HepG2 (cell line): ENCODE data around the gene MINDY1. TPM values are rescaled to one million over a fixed set of nuclear protein-coding genes. Genes with fewer than 3 reads are reported as not detected.

Source experiments
- ATM ChIP-seq: fragments of 450-650 bp; IDR thresholded peaks from 2 replicates; pipeline ENCODE4 v1.7.1; 2017; ENCODE audit warnings: mild to moderate bottlenecking, borderline replicate concordance
- CCDC6 ChIP-seq: sonication (generic); formaldehyde crosslinking; IDR thresholded peaks from 2 replicates; pipeline ENCODE4 v1.8.1; 2022; ENCODE audit warnings: mild to moderate bottlenecking, missing genetic modification reagents, moderate library complexity
- MAFG ChIP-seq: sonication (generic); formaldehyde crosslinking; IDR thresholded peaks from 2 replicates; pipeline ENCODE4 v1.5.1; 2020; ENCODE audit warnings: mild to moderate bottlenecking, missing genetic modification reagents
- MLXIP ChIP-seq: sonication (generic); formaldehyde crosslinking; IDR thresholded peaks from 2 replicates; pipeline ENCODE4 v1.9.0; 2021; ENCODE audit warnings: missing genetic modification reagents, borderline replicate concordance
- NCOA5 ChIP-seq: sonication (generic); formaldehyde crosslinking; IDR thresholded peaks from 2 replicates; pipeline ENCODE4 v1.4.0; 2020; ENCODE audit warnings: missing genetic modification reagents
- RARA ChIP-seq: IDR thresholded peaks from 2 replicates; pipeline ENCODE4 v1.6.1; 2016; ENCODE audit warnings: missing genetic modification reagents, missing compliant biosample characterization
- SALL2 ChIP-seq: sonication (generic); formaldehyde crosslinking; IDR thresholded peaks from 2 replicates; pipeline ENCODE4 v1.8.1; 2023; ENCODE audit warnings: mild to moderate bottlenecking, missing genetic modification reagents, inconsistent platforms
- SETDB1 ChIP-seq: sonication (generic); formaldehyde crosslinking; IDR thresholded peaks from 2 replicates; pipeline ENCODE4 v1.5.1; 2020; ENCODE audit warnings: missing genetic modification reagents, mild to moderate bottlenecking, borderline replicate concordance
- ZBTB7B ChIP-seq: sonication (generic); formaldehyde crosslinking; IDR thresholded peaks from 2 replicates; pipeline ENCODE4 v1.4.0; 2020; ENCODE audit warnings: missing genetic modification reagents
- ZMAT3 ChIP-seq: sonication (generic); formaldehyde crosslinking; conservative IDR thresholded peaks from 2 replicates; pipeline ENCODE4 v1.7.0; 2021; ENCODE audit warnings: missing genetic modification reagents
- ZNF3 ChIP-seq: IDR thresholded peaks from 2 replicates; pipeline ENCODE4 v1.7.0; 2017; ENCODE audit warnings: inconsistent platforms
- ZSCAN30 ChIP-seq: sonication (generic); formaldehyde crosslinking; IDR thresholded peaks from 2 replicates; pipeline ENCODE4 v1.5.0; 2020; ENCODE audit warnings: mild to moderate bottlenecking, missing genetic modification reagents
- polyA plus RNA-seq, 8 experiments: library from polyadenylated mRNA; depleted of rRNA in 3 of 8; stranded (reverse) in 7 of 8; unstranded in 1 of 8; fragments of >200 nt; fragmentation: Illumina TruSeq in 4 of 8; extraction: Trizol in 4 of 8; gene quantifications; 2 replicates each; pipeline versions ENCODE4 v1.2.1 to v1.2.3, GENCODE V29; 2011 to 2016; ENCODE audit warnings: low read depth in 4 of 8, missing spikeins in 1 of 8, mixed read lengths in 1 of 8; ENCODE audit not compliant: insufficient read depth in 1 of 8
- total RNA-seq, 5 experiments: library from RNA; depleted of rRNA; stranded (reverse); fragments of >200 nt; fragmentation: Illumina TruSeq; extraction: Trizol; gene quantifications; 2 replicates each; pipeline ENCODE4 v1.2.3, GENCODE V29; 2016; ENCODE audit warnings: low read depth in 1 of 5
- TF ChIP-seq, protein P1 (sequence below): sonication (generic); formaldehyde crosslinking; IDR thresholded peaks from one replicate; pipeline ENCODE4 v1.5.1; 2020; ENCODE audit warnings: mild to moderate bottlenecking, missing genetic modification reagents; ENCODE audit errors: not compliant biosample characterization
- TF ChIP-seq, protein P2 (sequence below): sonication (generic); formaldehyde crosslinking; IDR thresholded peaks from 2 replicates; pipeline ENCODE4 v1.5.1; 2020; ENCODE audit warnings: mild to moderate bottlenecking, missing genetic modification reagents, moderate library complexity

The MINDY1 gene
- total and polyA plus RNA-seq, 2 of the 13 experiments (the other 11 are each of a cell fraction or from before 2014, with no cell fraction given) = 11.1 to 15.0 TPM

GRCh38 chr1:150971583-150972416 lies 34.9 kb downstream of the MINDY1 start (continued):
- TF ChIP-seq MLXIP (CRISPR knock-in tag) = no peak
- TF ChIP-seq ZSCAN30 = no peak; the same call in 1 of the 2 replicates
- no peak for TF ChIP-seq ATM
- TF ChIP-seq CCDC6 (CRISPR knock-in tag) = peak; percentile 79; the same call in 1 of the 2 replicates
- TF ChIP-seq, protein P1, sequence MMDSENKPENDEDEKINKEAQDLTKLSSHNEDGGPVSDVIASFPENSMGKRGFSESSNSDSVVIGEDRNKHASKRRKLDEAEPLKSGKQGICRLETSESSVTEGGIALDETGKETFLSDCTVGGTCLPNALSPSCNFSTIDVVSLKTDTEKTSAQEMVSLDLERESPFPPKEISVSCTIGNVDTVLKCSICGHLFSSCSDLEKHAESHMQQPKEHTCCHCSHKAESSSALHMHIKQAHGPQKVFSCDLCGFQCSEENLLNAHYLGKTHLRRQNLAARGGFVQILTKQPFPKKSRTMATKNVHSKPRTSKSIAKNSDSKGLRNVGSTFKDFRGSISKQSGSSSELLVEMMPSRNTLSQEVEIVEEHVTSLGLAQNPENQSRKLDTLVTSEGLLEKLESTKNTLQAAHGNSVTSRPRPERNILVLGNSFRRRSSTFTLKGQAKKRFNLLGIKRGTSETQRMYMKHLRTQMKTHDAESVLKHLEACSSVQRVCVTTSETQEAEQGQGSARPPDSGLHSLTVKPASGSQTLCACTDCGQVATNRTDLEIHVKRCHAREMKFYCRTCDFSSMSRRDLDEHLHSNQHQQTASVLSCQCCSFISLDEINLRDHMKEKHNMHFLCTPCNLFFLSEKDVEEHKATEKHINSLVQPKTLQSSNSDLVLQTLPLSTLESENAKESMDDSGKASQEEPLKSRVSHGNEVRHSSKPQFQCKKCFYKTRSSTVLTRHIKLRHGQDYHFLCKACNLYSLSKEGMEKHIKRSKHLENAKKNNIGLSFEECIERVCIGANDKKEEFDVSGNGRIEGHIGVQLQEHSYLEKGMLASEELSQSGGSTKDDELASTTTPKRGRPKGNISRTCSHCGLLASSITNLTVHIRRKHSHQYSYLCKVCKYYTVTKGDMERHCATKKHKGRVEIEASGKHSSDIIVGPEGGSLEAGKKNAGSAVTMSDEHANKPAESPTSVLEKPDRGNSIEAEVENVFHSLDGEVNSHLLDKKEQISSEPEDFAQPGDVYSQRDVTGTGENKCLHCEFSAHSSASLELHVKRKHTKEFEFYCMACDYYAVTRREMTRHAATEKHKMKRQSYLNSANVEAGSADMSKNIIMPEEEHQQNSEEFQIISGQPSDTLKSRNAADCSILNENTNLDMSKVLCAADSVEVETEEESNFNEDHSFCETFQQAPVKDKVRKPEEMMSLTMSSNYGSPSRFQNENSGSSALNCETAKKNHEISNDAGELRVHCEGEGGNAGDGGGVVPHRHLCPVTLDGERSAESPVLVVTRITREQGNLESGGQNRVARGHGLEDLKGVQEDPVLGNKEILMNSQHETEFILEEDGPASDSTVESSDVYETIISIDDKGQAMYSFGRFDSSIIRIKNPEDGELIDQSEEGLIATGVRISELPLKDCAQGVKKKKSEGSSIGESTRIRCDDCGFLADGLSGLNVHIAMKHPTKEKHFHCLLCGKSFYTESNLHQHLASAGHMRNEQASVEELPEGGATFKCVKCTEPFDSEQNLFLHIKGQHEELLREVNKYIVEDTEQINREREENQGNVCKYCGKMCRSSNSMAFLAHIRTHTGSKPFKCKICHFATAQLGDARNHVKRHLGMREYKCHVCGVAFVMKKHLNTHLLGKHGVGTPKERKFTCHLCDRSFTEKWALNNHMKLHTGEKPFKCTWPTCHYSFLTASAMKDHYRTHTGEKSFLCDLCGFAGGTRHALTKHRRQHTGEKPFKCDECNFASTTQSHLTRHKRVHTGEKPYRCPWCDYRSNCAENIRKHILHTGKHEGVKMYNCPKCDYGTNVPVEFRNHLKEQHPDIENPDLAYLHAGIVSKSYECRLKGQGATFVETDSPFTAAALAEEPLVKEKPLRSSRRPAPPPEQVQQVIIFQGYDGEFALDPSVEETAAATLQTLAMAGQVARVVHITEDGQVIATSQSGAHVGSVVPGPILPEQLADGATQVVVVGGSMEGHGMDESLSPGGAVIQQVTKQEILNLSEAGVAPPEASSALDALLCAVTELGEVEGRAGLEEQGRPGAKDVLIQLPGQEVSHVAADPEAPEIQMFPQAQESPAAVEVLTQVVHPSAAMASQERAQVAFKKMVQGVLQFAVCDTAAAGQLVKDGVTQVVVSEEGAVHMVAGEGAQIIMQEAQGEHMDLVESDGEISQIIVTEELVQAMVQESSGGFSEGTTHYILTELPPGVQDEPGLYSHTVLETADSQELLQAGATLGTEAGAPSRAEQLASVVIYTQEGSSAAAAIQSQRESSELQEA (CRISPR knock-in tag) = no peak
- TF ChIP-seq NCOA5 (CRISPR knock-in tag) = no peak
- TF ChIP-seq, protein P2, sequence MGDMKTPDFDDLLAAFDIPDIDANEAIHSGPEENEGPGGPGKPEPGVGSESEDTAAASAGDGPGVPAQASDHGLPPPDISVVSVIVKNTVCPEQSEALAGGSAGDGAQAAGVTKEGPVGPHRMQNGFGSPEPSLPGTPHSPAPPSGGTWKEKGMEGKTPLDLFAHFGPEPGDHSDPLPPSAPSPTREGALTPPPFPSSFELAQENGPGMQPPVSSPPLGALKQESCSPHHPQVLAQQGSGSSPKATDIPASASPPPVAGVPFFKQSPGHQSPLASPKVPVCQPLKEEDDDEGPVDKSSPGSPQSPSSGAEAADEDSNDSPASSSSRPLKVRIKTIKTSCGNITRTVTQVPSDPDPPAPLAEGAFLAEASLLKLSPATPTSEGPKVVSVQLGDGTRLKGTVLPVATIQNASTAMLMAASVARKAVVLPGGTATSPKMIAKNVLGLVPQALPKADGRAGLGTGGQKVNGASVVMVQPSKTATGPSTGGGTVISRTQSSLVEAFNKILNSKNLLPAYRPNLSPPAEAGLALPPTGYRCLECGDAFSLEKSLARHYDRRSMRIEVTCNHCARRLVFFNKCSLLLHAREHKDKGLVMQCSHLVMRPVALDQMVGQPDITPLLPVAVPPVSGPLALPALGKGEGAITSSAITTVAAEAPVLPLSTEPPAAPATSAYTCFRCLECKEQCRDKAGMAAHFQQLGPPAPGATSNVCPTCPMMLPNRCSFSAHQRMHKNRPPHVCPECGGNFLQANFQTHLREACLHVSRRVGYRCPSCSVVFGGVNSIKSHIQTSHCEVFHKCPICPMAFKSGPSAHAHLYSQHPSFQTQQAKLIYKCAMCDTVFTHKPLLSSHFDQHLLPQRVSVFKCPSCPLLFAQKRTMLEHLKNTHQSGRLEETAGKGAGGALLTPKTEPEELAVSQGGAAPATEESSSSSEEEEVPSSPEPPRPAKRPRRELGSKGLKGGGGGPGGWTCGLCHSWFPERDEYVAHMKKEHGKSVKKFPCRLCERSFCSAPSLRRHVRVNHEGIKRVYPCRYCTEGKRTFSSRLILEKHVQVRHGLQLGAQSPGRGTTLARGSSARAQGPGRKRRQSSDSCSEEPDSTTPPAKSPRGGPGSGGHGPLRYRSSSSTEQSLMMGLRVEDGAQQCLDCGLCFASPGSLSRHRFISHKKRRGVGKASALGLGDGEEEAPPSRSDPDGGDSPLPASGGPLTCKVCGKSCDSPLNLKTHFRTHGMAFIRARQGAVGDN (CRISPR knock-in tag) = peak; percentile 81
- TF ChIP-seq MAFG (CRISPR knock-in tag) = no peak
- TF ChIP-seq SETDB1 (CRISPR knock-in tag) = no peak
- peak; percentile 40; the same call in 1 of the 2 replicates for TF ChIP-seq RARA (CRISPR knock-in tag)
- peak; percentile 64; the same call in 1 of the 2 replicates for TF ChIP-seq SALL2 (CRISPR knock-in tag)
- TF ChIP-seq ZBTB7B (CRISPR knock-in tag) = no peak; the same call in 1 of the 2 replicates
- no peak for TF ChIP-seq ZMAT3 (CRISPR knock-in tag)
- TF ChIP-seq ZNF3 = no peak
